IMR-90 (cell line): ENCODE measurements around the gene MAP3K3. TPM values are rescaled to one million over a fixed set of nuclear protein-coding genes. Genes with fewer than 3 reads are reported as not detected.

Source experiments
- ATAC-seq: fragments of 200-7000 bp; cut with Tn5 transposase; 2 replicates; pipeline ENCODE4 v1.9.1; 2020; ENCODE audit warnings: low read depth, mild to moderate bottlenecking, moderate library complexity
- BruUV-seq: library from RNA; stranded (reverse); fragments of 400-500 nt; replicated peaks from 2 replicates; lab custom pipeline; 2021; lab: Mats Ljungman, UMichigan
- CTCF ChIA-PET: fragments of 300-600 bp; formaldehyde crosslinking; extraction: SDS; loops from one replicate; lab custom pipeline; 2021; ENCODE audit warnings: antibody characterized with exemption; lab: Yijun Ruan, JAX
- POLR2A ChIA-PET: fragments of 300-600 bp; sonication (Branson Sonifier 250); formaldehyde crosslinking; loops from one replicate; lab custom pipeline; 2022; ENCODE audit warnings: antibody characterized with exemption; ENCODE audit not compliant: unreplicated experiment; lab: Charles Lee
- DNase-seq: peaks from one replicate; pipeline ENCODE4 v3.0.0; 2013
- H2AFZ ChIP-seq: replicated peaks from 2 replicates; pipeline ENCODE3; 2013; ENCODE audit warnings: low read length, mild to moderate bottlenecking; ENCODE audit not compliant: poor library complexity
- H2AK5ac ChIP-seq: 2 replicates; pipeline ENCODE4 v1.6.1; 2013; ENCODE audit warnings: low read depth, low read length, inconsistent platforms
- H2AK9ac ChIP-seq: replicated peaks from 2 replicates; pipeline ENCODE3; 2013; ENCODE audit warnings: mild to moderate bottlenecking, low read depth, low read length, moderate library complexity; ENCODE audit not compliant: poor library complexity
- H2BK120ac ChIP-seq: 2 replicates; pipeline ENCODE4 v1.6.1; 2013; ENCODE audit warnings: low read depth, low read length, inconsistent platforms
- H2BK15ac ChIP-seq: 3 replicates; pipeline ENCODE4 v1.6.1; 2013; ENCODE audit warnings: low read depth, low read length, inconsistent platforms
- H2BK20ac ChIP-seq: 2 replicates; pipeline ENCODE4 v1.6.1; 2013; ENCODE audit warnings: low read depth, mild to moderate bottlenecking, inconsistent platforms, low read length, moderate library complexity
- H2BK5ac ChIP-seq: 2 replicates; pipeline ENCODE4 v1.6.1; 2013; ENCODE audit warnings: mild to moderate bottlenecking, low read depth, low read length, inconsistent platforms; ENCODE audit not compliant: poor library complexity, severe bottlenecking
- H3K14ac ChIP-seq: replicated peaks from 2 replicates; pipeline ENCODE4 v1.6.1; 2013; ENCODE audit warnings: low read depth, low read length, inconsistent platforms
- H3K18ac ChIP-seq: 2 replicates; pipeline ENCODE4 v1.6.1; 2013; ENCODE audit warnings: low read depth, low read length, control low read depth
- H3K23ac ChIP-seq: 2 replicates; pipeline ENCODE4 v1.6.1; 2013; ENCODE audit warnings: low read depth, low read length, inconsistent platforms
- H3K27ac ChIP-seq: 2 replicates; pipeline ENCODE4 v1.5.1; 2013; ENCODE audit warnings: mild to moderate bottlenecking, control low read depth, low read length; ENCODE audit not compliant: insufficient read depth
- H3K27me3 ChIP-seq: 2 replicates; pipeline ENCODE4 v1.6.1; 2013; ENCODE audit warnings: low read length; ENCODE audit not compliant: control insufficient read depth, insufficient read depth
- H3K36me3 ChIP-seq: 2 replicates; pipeline ENCODE4 v1.6.1; 2013; ENCODE audit warnings: low read length, mixed read lengths; ENCODE audit not compliant: control insufficient read depth, insufficient read depth
- H3K4ac ChIP-seq: 2 replicates; pipeline ENCODE4 v1.6.1; 2013; ENCODE audit warnings: low read depth, low read length, inconsistent platforms
- H3K4me1 ChIP-seq: 2 replicates; pipeline ENCODE4 v1.6.1; 2013; ENCODE audit warnings: low read length, mixed read lengths; ENCODE audit not compliant: control insufficient read depth, insufficient read depth
- H3K4me2 ChIP-seq: 2 replicates; pipeline ENCODE4 v1.6.1; 2013; ENCODE audit warnings: low read depth, mild to moderate bottlenecking, control low read depth, low read length, moderate library complexity
- H3K4me3 ChIP-seq: 2 replicates; pipeline ENCODE4 v1.5.1; 2013; ENCODE audit warnings: low read depth, mild to moderate bottlenecking, control low read depth, low read length, moderate library complexity; ENCODE audit not compliant: insufficient read depth
- H3K56ac ChIP-seq: 2 replicates; pipeline ENCODE4 v1.6.1; 2013; ENCODE audit warnings: low read length, inconsistent platforms; ENCODE audit not compliant: insufficient read depth; ENCODE audit errors: extremely low read depth
- H3K79me1 ChIP-seq, 2 experiments: 2 replicates each; pipeline ENCODE4 v1.6.1; 2013; ENCODE audit warnings: low read length in 2 of 2, inconsistent platforms in 1 of 2, low read depth in 1 of 2
- H3K9ac ChIP-seq: 2 replicates; pipeline ENCODE4 v1.6.1; 2013; ENCODE audit warnings: low read depth, low read length, control low read depth
- H3K9me1 ChIP-seq: 2 replicates; pipeline ENCODE4 v1.6.1; 2013; ENCODE audit warnings: low read length, inconsistent platforms; ENCODE audit not compliant: insufficient read depth
- H3K9me3 ChIP-seq: 2 replicates; pipeline ENCODE4 v1.6.1; 2013; ENCODE audit warnings: low read length; ENCODE audit not compliant: control insufficient read depth, insufficient read depth
- H4K20me1 ChIP-seq: 2 replicates; pipeline ENCODE4 v1.6.1; 2013; ENCODE audit warnings: low read length, inconsistent platforms; ENCODE audit not compliant: insufficient read depth
- H4K5ac ChIP-seq: 2 replicates; pipeline ENCODE4 v1.6.1; 2013; ENCODE audit warnings: mild to moderate bottlenecking, low read depth, low read length, control low read depth
- H4K8ac ChIP-seq, 2 experiments: 2 replicates each; pipeline ENCODE4 v1.6.1; 2013; ENCODE audit warnings: low read depth in 2 of 2, low read length in 2 of 2, control low read depth in 1 of 2, inconsistent platforms in 1 of 2
- H4K91ac ChIP-seq: 2 replicates; pipeline ENCODE4 v1.6.1; 2013; ENCODE audit warnings: low read depth, low read length, inconsistent platforms; ENCODE audit not compliant: insufficient read depth
- MAZ ChIP-seq: IDR thresholded peaks from 2 replicates; pipeline ENCODE4 v1.6.1; 2012; ENCODE audit warnings: low read depth, mild to moderate bottlenecking, low read length, improper control_type of control experiment, moderate library complexity, borderline replicate concordance
- POLR2A ChIP-seq: IDR thresholded peaks from 2 replicates; pipeline ENCODE4 v1.6.1; 2012; ENCODE audit warnings: mild to moderate bottlenecking, low read depth, low read length
- RAD21 ChIP-seq: IDR thresholded peaks from 2 replicates; pipeline ENCODE4 v1.6.1; 2012; ENCODE audit warnings: low read length, improper control_type of control experiment
- WGBS, 2 experiments: methylation state at CpG; one replicate each; pipeline versions ENCODE4 v1.1.5 to v1.1.7; 2013; ENCODE audit warnings: missing lambda C conversion rate in 2 of 2; ENCODE audit not compliant: insufficient read length in 1 of 2; ENCODE audit errors: extremely low coverage in 2 of 2; 5-methylcytosine and 5-hydroxymethylcytosine counted together
- dilution Hi-C: fragments of 300-500 bp; cut with HindIII; formaldehyde crosslinking; loops from one replicate; pipeline ENCODE4 v1.14.3; 2018; ENCODE audit warnings: low sequenced_read_pairs; ENCODE audit not compliant: unreplicated experiment
- in situ Hi-C: fragments of 300-500 bp; cut with MboI; formaldehyde crosslinking; loops from 3 replicates; pipeline ENCODE4 v1.14.3; 2019; ENCODE audit warnings: low sequenced_read_pairs, inconsistent platforms, mixed read lengths
- intact Hi-C: fragments of 100-400 bp; cut with micrococcal nuclease; formaldehyde crosslinking; loops from 2 replicates; pipeline ENCODE4 v1.10.0; 2022
- polyA plus RNA-seq, 3 experiments: library from polyadenylated mRNA; depleted of rRNA; stranded (reverse); fragments of >200 nt; gene quantifications; 2 replicates each; pipeline ENCODE4 v1.2.3, GENCODE V29; 2012; ENCODE audit warnings: low replicate concordance in 1 of 3
- total RNA-seq: library from RNA; depleted of rRNA; stranded (reverse); fragments of >200 nt; gene quantifications from 2 replicates; pipeline ENCODE4 v1.2.3, GENCODE V29; 2012
- TF ChIP-seq, protein P1 (sequence below): fragments of 150-350 bp; IDR thresholded peaks from 2 replicates; pipeline ENCODE4 v1.6.1; 2016; ENCODE audit warnings: low read depth, mild to moderate bottlenecking, low read length, moderate library complexity, borderline replicate concordance

MAP3K3 gene
- total and polyA plus RNA-seq, 2 of the 4 experiments (the other 2 are of a cell fraction): 19.1 to 25.6 TPM

GRCh38 chr17:63611354-63611753 lies 10.9 kb upstream of the MAP3K3 start:
- no peaks in the 10 kb centered on the region for H3K9me1 ChIP-seq
- no peak overlapping the region for H3K9ac ChIP-seq

More at GRCh38 chr17:63611354-63611753, 10.9 kb upstream of the MAP3K3 start:
- Histone ChIP-seq H2BK5ac (no peak overlapping the region), H3K4me2 (no peak overlapping the region), H3K56ac (no peak overlapping the region), H3K27me3 (no peaks in the 10 kb centered on the region), H3K4me1 (no peaks in the 10 kb centered on the region), H3K79me1 (no peaks in the 10 kb centered on the region), H3K23ac (no peak overlapping the region), H4K5ac (no peak overlapping the region), H3K9me3 (no peaks in the 10 kb centered on the region), H3K36me3 (peaks cover 23% of the 10 kb centered on the region), H2BK20ac (no peak overlapping the region), H2AK5ac (no peak overlapping the region), H2AFZ (no peak overlapping the region), H4K91ac (no peak overlapping the region), H3K4ac (no peak overlapping the region), H2BK15ac (no peak overlapping the region), H3K27ac (no peak overlapping the region), H3K4me3 (no peak overlapping the region), H4K20me1 (no peaks in the 10 kb centered on the region), H2AK9ac (no peak overlapping the region), H3K14ac (no peak overlapping the region), H4K8ac (no peak overlapping the region), H2BK120ac (no peak overlapping the region), H3K18ac (no peak overlapping the region)
- intact Hi-C loops (no loop called here), in situ Hi-C loops (loop anchor here (5.0 kb wide), 1 partner anchor 189 kb away; no protein-coding TSS in a partner anchor), dilution Hi-C loops (no loop called here)
- no peak for DNase-seq
- BruUV-seq: no TSS peak
- ChIA-PET CTCF (interaction anchor here (0.6 to 2.9 kb wide), 10 partner anchors 10 to 186 kb away, joined by 3 to 22 read pairs (median 4); partner anchors contain the start of gene MAP3K3), POLR2A (no interaction called here)
- no peak for ATAC-seq
- TF ChIP-seq, protein P1, sequence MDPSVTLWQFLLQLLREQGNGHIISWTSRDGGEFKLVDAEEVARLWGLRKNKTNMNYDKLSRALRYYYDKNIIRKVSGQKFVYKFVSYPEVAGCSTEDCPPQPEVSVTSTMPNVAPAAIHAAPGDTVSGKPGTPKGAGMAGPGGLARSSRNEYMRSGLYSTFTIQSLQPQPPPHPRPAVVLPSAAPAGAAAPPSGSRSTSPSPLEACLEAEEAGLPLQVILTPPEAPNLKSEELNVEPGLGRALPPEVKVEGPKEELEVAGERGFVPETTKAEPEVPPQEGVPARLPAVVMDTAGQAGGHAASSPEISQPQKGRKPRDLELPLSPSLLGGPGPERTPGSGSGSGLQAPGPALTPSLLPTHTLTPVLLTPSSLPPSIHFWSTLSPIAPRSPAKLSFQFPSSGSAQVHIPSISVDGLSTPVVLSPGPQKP: no peak
- no peak for TF ChIP-seq POLR2A
- TF ChIP-seq RAD21: no peak
- no peak for TF ChIP-seq MAZ
- no CpG with 5 or more reads among the region's 3 CpGs for WGBS, 2 experiments
